SK-N-SH (cell line): Measurements from ENCODE around the gene GRIK3.

Experiments
- CTCF ChIP-seq: fragments of 200-600 bp; sonication (generic); IDR thresholded peaks from 2 replicates; pipeline ENCODE4 v1.6.1; 2017; ENCODE audit warnings: antibody characterized with exemption, mild to moderate bottlenecking, moderate library complexity
- FOSL2 ChIP-seq: IDR thresholded peaks from 2 replicates; pipeline ENCODE4 v1.4.0; 2012; ENCODE audit warnings: low read depth, mild to moderate bottlenecking, moderate library complexity, borderline replicate concordance
- MAX ChIP-seq: IDR thresholded peaks from 2 replicates; pipeline ENCODE4 v1.4.0; 2012; ENCODE audit warnings: low read depth
- MEF2A ChIP-seq: IDR thresholded peaks from 2 replicates; pipeline ENCODE4 v1.4.0; 2012; ENCODE audit warnings: low read depth, borderline replicate concordance
- MXI1 ChIP-seq: IDR thresholded peaks from 2 replicates; pipeline ENCODE4 v1.6.1; 2012; ENCODE audit warnings: mild to moderate bottlenecking, low read depth, low read length, improper control_type of control experiment
- RAD21 ChIP-seq: IDR thresholded peaks from 2 replicates; pipeline ENCODE4 v1.6.1; 2012; ENCODE audit warnings: mild to moderate bottlenecking, low read length
- REST ChIP-seq: IDR thresholded peaks from 2 replicates; pipeline ENCODE4 v1.6.1; 2012; ENCODE audit warnings: mild to moderate bottlenecking, low read depth, low read length, moderate library complexity
- RFX5 ChIP-seq: IDR thresholded peaks from 2 replicates; pipeline ENCODE4 v1.6.1; 2012; ENCODE audit warnings: mild to moderate bottlenecking, improper control_type of control experiment, low read length
- SMC3 ChIP-seq: IDR thresholded peaks from 2 replicates; pipeline ENCODE4 v1.6.1; 2012; ENCODE audit warnings: low read depth, low read length, improper control_type of control experiment
- YY1 ChIP-seq: IDR thresholded peaks from 2 replicates; pipeline ENCODE4 v1.4.0; 2012; ENCODE audit warnings: low read depth, mild to moderate bottlenecking

- no peak for TF ChIP-seq CTCF
- TF ChIP-seq MAX = no peak
- no peak for TF ChIP-seq RFX5
- TF ChIP-seq YY1 = no peak
- no peak for TF ChIP-seq MXI1
- no peak for TF ChIP-seq SMC3
- no peak for TF ChIP-seq MEF2A
- no peak for TF ChIP-seq RAD21
- TF ChIP-seq FOSL2 = no peak
- no peak for TF ChIP-seq REST
These were observed 3.4 kb upstream of the GRIK3 start for GRCh38 chr1:37037690-37038089.
